Measurements from ENCODE around the gene TLX2.
"Not testable (repeated sequence)": the region's sequence is repeated elsewhere in the genome, so short reads cannot be mapped to it uniquely, and the experiment has no call there.

Gene TLX2

GRCh38 chr2:74483675-74484164, 30.5 kb upstream of the TLX2 start:
- not testable (repeated sequence) for H3K9ac ChIP-seq (ENCODE audit: low read depth, low read length); H3K27me3 ChIP-seq (ENCODE audit: control insufficient read depth, insufficient read depth, low read length); H3K9me3 ChIP-seq (ENCODE audit: control insufficient read depth, insufficient read depth, low read length); H3K36me3 ChIP-seq (ENCODE audit: control insufficient read depth, insufficient read depth, low read length); H3K4me1 ChIP-seq (ENCODE audit: control insufficient read depth, insufficient read depth, low read length)
- H3K4me3 ChIP-seq (ENCODE audit: low read depth, low read length), result peak overlapping the region; percentile 99

GRCh38 chr2:74486141-74486540, 28.1 kb upstream of the TLX2 start:
- Histone ChIP-seq H3K36me3 (ENCODE audit: control insufficient read depth, insufficient read depth, low read length) (peaks cover 12% of the 10 kb centered on the region), H3K4me1 (ENCODE audit: control insufficient read depth, insufficient read depth, low read length) (no peaks in the 10 kb centered on the region), H3K27me3 (ENCODE audit: control insufficient read depth, insufficient read depth, low read length) (no peaks in the 10 kb centered on the region), H3K4me3 (ENCODE audit: low read depth, low read length) (no peak overlapping the region), H3K9me3 (ENCODE audit: control insufficient read depth, insufficient read depth, low read length) (no peaks in the 10 kb centered on the region), H3K9ac (ENCODE audit: low read depth, low read length) (no peak overlapping the region)

- H3K9me3 ChIP-seq (ENCODE audit: control insufficient read depth, insufficient read depth, low read length), result no peaks in the 10 kb centered on the region
- peaks cover 33% of the 10 kb centered on the region for H3K36me3 ChIP-seq (ENCODE audit: control insufficient read depth, insufficient read depth, low read length)
- no peaks in the 10 kb centered on the region for H3K4me1 ChIP-seq (ENCODE audit: control insufficient read depth, insufficient read depth, low read length)
- H3K9ac ChIP-seq (ENCODE audit: low read depth, low read length), result no peak overlapping the region
- no peak overlapping the region for H3K4me3 ChIP-seq (ENCODE audit: low read depth, low read length)
- no peaks in the 10 kb centered on the region for H3K27me3 ChIP-seq (ENCODE audit: control insufficient read depth, insufficient read depth, low read length)
Measured at GRCh38 chr2:74488643-74489481, 25.4 kb upstream of the TLX2 start.

GRCh38 chr2:74489906-74490305, 24.3 kb upstream of the TLX2 start:
- Histone ChIP-seq H3K9me3 (ENCODE audit: control insufficient read depth, insufficient read depth, low read length) (no peaks in the 10 kb centered on the region), H3K36me3 (ENCODE audit: control insufficient read depth, insufficient read depth, low read length) (peaks cover 36% of the 10 kb centered on the region), H3K4me1 (ENCODE audit: control insufficient read depth, insufficient read depth, low read length) (no peaks in the 10 kb centered on the region), H3K9ac (ENCODE audit: low read depth, low read length) (no peak overlapping the region), H3K27me3 (ENCODE audit: control insufficient read depth, insufficient read depth, low read length) (no peaks in the 10 kb centered on the region), H3K4me3 (ENCODE audit: low read depth, low read length) (no peak overlapping the region)

- H3K9ac ChIP-seq (ENCODE audit: low read depth, low read length), result no peak overlapping the region
- no peaks in the 10 kb centered on the region for H3K9me3 ChIP-seq (ENCODE audit: control insufficient read depth, insufficient read depth, low read length)
- H3K27me3 ChIP-seq (ENCODE audit: control insufficient read depth, insufficient read depth, low read length), result peaks cover 19% of the 10 kb centered on the region
- peaks cover 34% of the 10 kb centered on the region for H3K36me3 ChIP-seq (ENCODE audit: control insufficient read depth, insufficient read depth, low read length)
- H3K4me1 ChIP-seq (ENCODE audit: control insufficient read depth, insufficient read depth, low read length), result no peaks in the 10 kb centered on the region
- no peak overlapping the region for H3K4me3 ChIP-seq (ENCODE audit: low read depth, low read length)
Measured at GRCh38 chr2:74491648-74492544, 22.4 kb upstream of the TLX2 start.

GRCh38 chr2:74493546-74493945, 20.7 kb upstream of the TLX2 start:
- Histone ChIP-seq H3K4me3 (ENCODE audit: low read depth, low read length) (no peak overlapping the region), H3K9me3 (ENCODE audit: control insufficient read depth, insufficient read depth, low read length) (no peaks in the 10 kb centered on the region), H3K4me1 (ENCODE audit: control insufficient read depth, insufficient read depth, low read length) (no peaks in the 10 kb centered on the region), H3K27me3 (ENCODE audit: control insufficient read depth, insufficient read depth, low read length) (peaks cover 36% of the 10 kb centered on the region), H3K36me3 (ENCODE audit: control insufficient read depth, insufficient read depth, low read length) (peaks cover 34% of the 10 kb centered on the region), H3K9ac (ENCODE audit: low read depth, low read length) (no peak overlapping the region)

- Histone ChIP-seq H3K4me1 (ENCODE audit: control insufficient read depth, insufficient read depth, low read length) (no peaks in the 10 kb centered on the region), H3K36me3 (ENCODE audit: control insufficient read depth, insufficient read depth, low read length) (peaks cover 30% of the 10 kb centered on the region), H3K9ac (ENCODE audit: low read depth, low read length) (no peak overlapping the region), H3K27me3 (ENCODE audit: control insufficient read depth, insufficient read depth, low read length) (peaks cover 55% of the 10 kb centered on the region), H3K9me3 (ENCODE audit: control insufficient read depth, insufficient read depth, low read length) (no peaks in the 10 kb centered on the region), H3K4me3 (ENCODE audit: low read depth, low read length) (no peak overlapping the region)
Measured at GRCh38 chr2:74495440-74495839, 18.8 kb upstream of the TLX2 start.

- H3K4me3 ChIP-seq (ENCODE audit: low read depth, low read length), result peak overlapping the region; percentile 45
- H3K9me3 ChIP-seq (ENCODE audit: control insufficient read depth, insufficient read depth, low read length), result no peaks in the 10 kb centered on the region
- H3K4me1 ChIP-seq (ENCODE audit: control insufficient read depth, insufficient read depth, low read length), result no peaks in the 10 kb centered on the region
- H3K36me3 ChIP-seq (ENCODE audit: control insufficient read depth, insufficient read depth, low read length), result peaks cover 15% of the 10 kb centered on the region
- no peak overlapping the region for H3K9ac ChIP-seq (ENCODE audit: low read depth, low read length)
- H3K27me3 ChIP-seq (ENCODE audit: control insufficient read depth, insufficient read depth, low read length), result peaks cover 72% of the 10 kb centered on the region
Measured at GRCh38 chr2:74496997-74497776, 17.1 kb upstream of the TLX2 start.

GRCh38 chr2:74497777-74498499, 16.3 kb upstream of the TLX2 start:
- H3K4me3 ChIP-seq (ENCODE audit: low read depth, low read length), result peak overlapping the region; percentile 45
- H3K36me3 ChIP-seq (ENCODE audit: control insufficient read depth, insufficient read depth, low read length), result peaks cover 12% of the 10 kb centered on the region
- H3K9me3 ChIP-seq (ENCODE audit: control insufficient read depth, insufficient read depth, low read length), result no peaks in the 10 kb centered on the region
- H3K9ac ChIP-seq (ENCODE audit: low read depth, low read length), result no peak overlapping the region
- peaks cover 80% of the 10 kb centered on the region for H3K27me3 ChIP-seq (ENCODE audit: control insufficient read depth, insufficient read depth, low read length)
- no peaks in the 10 kb centered on the region for H3K4me1 ChIP-seq (ENCODE audit: control insufficient read depth, insufficient read depth, low read length)

GRCh38 chr2:74498500-74499266, 15.6 kb upstream of the TLX2 start:
- Histone ChIP-seq H3K9ac (ENCODE audit: low read depth, low read length) (no peak overlapping the region), H3K36me3 (ENCODE audit: control insufficient read depth, insufficient read depth, low read length) (peaks cover 5% of the 10 kb centered on the region), H3K4me3 (ENCODE audit: low read depth, low read length) (peak overlapping the region; percentile 45), H3K4me1 (ENCODE audit: control insufficient read depth, insufficient read depth, low read length) (no peaks in the 10 kb centered on the region), H3K9me3 (ENCODE audit: control insufficient read depth, insufficient read depth, low read length) (no peaks in the 10 kb centered on the region), H3K27me3 (ENCODE audit: control insufficient read depth, insufficient read depth, low read length) (peaks cover 87% of the 10 kb centered on the region)

Measured in iPS-15b (cell line).